Neuronal stem cell (in vitro differentiated cells): ENCODE measurements around the gene PKIB.

Experiments used
- DNase-seq: peaks from one replicate; pipeline ENCODE4 v3.0.0-alpha.2; 2013; ENCODE audit warnings: low spot score
- H2AFZ ChIP-seq: one replicate; pipeline ENCODE4 v1.6.1; 2013; ENCODE audit warnings: mild to moderate bottlenecking, low read length, inconsistent platforms
- H2AK5ac ChIP-seq: 2 replicates; pipeline ENCODE4 v1.6.1; 2013; ENCODE audit warnings: low read depth, mild to moderate bottlenecking, inconsistent platforms, low read length, moderate library complexity, mixed read lengths
- H2BK120ac ChIP-seq: 2 replicates; pipeline ENCODE4 v1.6.1; 2013; ENCODE audit warnings: low read depth, mild to moderate bottlenecking, inconsistent platforms, low read length, moderate library complexity, mixed read lengths
- H2BK12ac ChIP-seq: one replicate; pipeline ENCODE4 v1.6.1; 2013; ENCODE audit warnings: low read length, inconsistent platforms
- H2BK15ac ChIP-seq: 2 replicates; pipeline ENCODE4 v1.6.1; 2013; ENCODE audit warnings: mild to moderate bottlenecking, low read length, inconsistent platforms, mixed read lengths
- H2BK5ac ChIP-seq: one replicate; pipeline ENCODE4 v1.6.1; 2013; ENCODE audit warnings: inconsistent platforms, mild to moderate bottlenecking, low read length, moderate library complexity
- H3K14ac ChIP-seq: one replicate; pipeline ENCODE4 v1.6.1; 2013; ENCODE audit warnings: low read length, inconsistent platforms
- H3K18ac ChIP-seq: 2 replicates; pipeline ENCODE4 v1.6.1; 2013; ENCODE audit warnings: low read length, inconsistent platforms
- H3K23ac ChIP-seq: 2 replicates; pipeline ENCODE4 v1.6.1; 2013; ENCODE audit warnings: low read depth, mild to moderate bottlenecking, mixed read lengths, low read length, inconsistent platforms; ENCODE audit not compliant: poor library complexity
- H3K27ac ChIP-seq: replicated peaks from 3 replicates; pipeline ENCODE4 v1.5.1; 2013; ENCODE audit warnings: low read length, inconsistent platforms
- H3K27me3 ChIP-seq, 3 experiments: 2 replicates each; pipeline ENCODE4 v1.6.1; 2013; ENCODE audit warnings: low read length in 3 of 3, mild to moderate bottlenecking in 2 of 3, inconsistent platforms in 1 of 3, low read depth in 1 of 3, mixed read lengths in 1 of 3, moderate library complexity in 1 of 3; ENCODE audit not compliant: control insufficient read depth in 3 of 3, insufficient read depth in 3 of 3
- H3K36me3 ChIP-seq, 2 donors: replicated peaks in 1 of 2; 2 replicates each; pipeline ENCODE4 v1.6.1; 2013; ENCODE audit warnings: low read length in 2 of 2; ENCODE audit not compliant: control insufficient read depth in 2 of 2, insufficient read depth in 2 of 2
- H3K4ac ChIP-seq: 2 replicates; pipeline ENCODE4 v1.6.1; 2013; ENCODE audit warnings: inconsistent platforms, mild to moderate bottlenecking, low read length, moderate library complexity
- H3K4me1 ChIP-seq, 2 donors: 1 replicate in 1 of 2; 2 replicates in 1 of 2; pipeline ENCODE4 v1.6.1; 2013; ENCODE audit warnings: low read length in 2 of 2, low read depth in 1 of 2; ENCODE audit not compliant: control insufficient read depth in 2 of 2, insufficient read depth in 1 of 2
- H3K4me2 ChIP-seq: one replicate; pipeline ENCODE4 v1.6.1; 2013; ENCODE audit warnings: mild to moderate bottlenecking, low read length, inconsistent platforms; ENCODE audit not compliant: insufficient read depth, poor library complexity, severe bottlenecking
- H3K4me3 ChIP-seq, 2 donors: 2 replicates each; pipeline ENCODE4 v1.5.1; 2013; ENCODE audit warnings: low read length in 2 of 2, mild to moderate bottlenecking in 2 of 2, inconsistent platforms in 1 of 2, moderate library complexity in 1 of 2
- H3K79me1 ChIP-seq: one replicate; pipeline ENCODE4 v1.6.1; 2013; ENCODE audit warnings: low read depth, mild to moderate bottlenecking, inconsistent platforms, low read length, moderate library complexity
- H3K9ac ChIP-seq: one replicate; pipeline ENCODE4 v1.6.1; 2013; ENCODE audit warnings: mild to moderate bottlenecking, low read depth, low read length, inconsistent platforms; ENCODE audit not compliant: poor library complexity
- H3K9me3 ChIP-seq, 2 donors: replicated peaks in 1 of 2; 2 replicates each; pipeline versions ENCODE3 to v1.6.1; 2013; ENCODE audit warnings: low read length in 2 of 2, mild to moderate bottlenecking in 2 of 2, inconsistent platforms in 1 of 2, low read depth in 1 of 2, mixed read lengths in 1 of 2, moderate library complexity in 1 of 2; ENCODE audit not compliant: control insufficient read depth in 2 of 2, insufficient read depth in 1 of 2
- H4K8ac ChIP-seq: one replicate; pipeline ENCODE4 v1.6.1; 2013; ENCODE audit warnings: low read depth, mild to moderate bottlenecking, inconsistent platforms, low read length, moderate library complexity
- H4K91ac ChIP-seq: one replicate; pipeline ENCODE4 v1.6.1; 2013; ENCODE audit warnings: low read length, low read depth, mild to moderate bottlenecking, inconsistent platforms; ENCODE audit not compliant: poor library complexity
- WGBS, 2 donors: extraction: QIAGEN DNeasy Blood & Tissue Kit; methylation state at CpG; one replicate each; pipeline ENCODE4 v1.1.7; 2013; ENCODE audit warnings: missing lambda C conversion rate in 2 of 2, mixed read lengths in 1 of 2; ENCODE audit not compliant: insufficient read length in 2 of 2, insufficient replicate concordance in 1 of 2; ENCODE audit errors: extremely low coverage in 2 of 2; 5-methylcytosine and 5-hydroxymethylcytosine counted together

PKIB gene

GRCh38 chr6:122754191-122754731 lies 144.1 kb downstream of the PKIB start:
- peaks cover 0 to 6% of the 10 kb centered on the region in 2 donors for H3K9me3 ChIP-seq
- no peak overlapping the region for H4K91ac ChIP-seq
- no CpG with 5 or more reads among the region's 5 CpGs for WGBS, 2 donors
- no peak overlapping the region for H3K4me3 ChIP-seq
- H3K4me1 ChIP-seq, result peaks cover 5 to 9% of the 10 kb centered on the region in 2 donors
- no peak overlapping the region for H3K27ac ChIP-seq
- H3K4me2 ChIP-seq, result no peak overlapping the region
- H2BK5ac ChIP-seq, result no peak overlapping the region
- H2BK120ac ChIP-seq, result no peak overlapping the region
- no peak overlapping the region for H2BK12ac ChIP-seq
- DNase-seq, result no peak
- no peak overlapping the region for H2BK15ac ChIP-seq
- H3K14ac ChIP-seq, result no peak overlapping the region
- no peak overlapping the region for H2AK5ac ChIP-seq
- H3K79me1 ChIP-seq, result no peaks in the 10 kb centered on the region
- no peaks in the 10 kb centered on the region for H3K36me3 ChIP-seq
- H2AFZ ChIP-seq, result peak overlapping the region; percentile 13
- H3K9ac ChIP-seq, result no peak overlapping the region
- H3K23ac ChIP-seq, result no peak overlapping the region
- no peak overlapping the region for H3K18ac ChIP-seq
- no peak overlapping the region for H4K8ac ChIP-seq
- H3K4ac ChIP-seq, result no peak overlapping the region
- H3K27me3 ChIP-seq, result no peaks in the 10 kb centered on the region

- no peak overlapping the region for H2BK15ac ChIP-seq
- no peak overlapping the region for H3K27ac ChIP-seq
- H3K36me3 ChIP-seq, result no peaks in the 10 kb centered on the region
- no peak overlapping the region for H2BK5ac ChIP-seq
- no peak overlapping the region for H4K91ac ChIP-seq
- H3K9ac ChIP-seq, result no peak overlapping the region
- H3K79me1 ChIP-seq, result no peaks in the 10 kb centered on the region
- peak overlapping the region; percentile 33 for H2AFZ ChIP-seq
- H3K4me3 ChIP-seq, result no peak overlapping the region
- peaks cover 5 to 7% of the 10 kb centered on the region in 2 donors for H3K4me1 ChIP-seq
- DNase-seq, result no peak
- H3K14ac ChIP-seq, result no peak overlapping the region
- no peak overlapping the region for H2BK12ac ChIP-seq
- H3K18ac ChIP-seq, result no peak overlapping the region
- H3K9me3 ChIP-seq, result no peaks in the 10 kb centered on the region
- no peak overlapping the region for H3K4me2 ChIP-seq
- WGBS, 2 donors, result no CpG with 5 or more reads among the region's 9 CpGs
- no peaks in the 10 kb centered on the region for H3K27me3 ChIP-seq
- H3K23ac ChIP-seq, result no peak overlapping the region
- no peak overlapping the region for H2BK120ac ChIP-seq
- H4K8ac ChIP-seq, result no peak overlapping the region
- no peak overlapping the region for H2AK5ac ChIP-seq
- H3K4ac ChIP-seq, result no peak overlapping the region
Observed at GRCh38 chr6:122755901-122756300, 145.7 kb downstream of the PKIB start.

DNA sequence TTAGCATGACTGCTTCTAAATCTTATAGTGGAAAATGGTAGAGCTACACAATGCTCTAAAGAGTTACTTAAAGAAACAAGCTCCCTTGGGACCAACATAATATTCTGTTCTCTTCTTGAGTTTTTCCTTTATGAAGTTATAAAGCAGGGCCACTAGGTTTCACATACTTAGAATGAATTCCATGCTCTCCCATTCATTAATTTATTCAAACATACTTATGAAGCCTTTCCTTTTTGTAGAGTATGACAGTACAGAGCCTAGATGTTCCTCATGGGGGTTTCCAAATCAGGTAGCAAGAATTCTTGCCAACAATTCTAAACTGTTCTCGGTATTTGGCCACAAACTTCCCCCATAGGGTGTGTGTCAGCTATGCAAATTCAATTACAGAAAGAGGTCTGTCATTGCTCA lies 148.7 kb downstream of the PKIB start:
- Histone ChIP-seq H3K9ac (no peak overlapping the region), H3K18ac (no peak overlapping the region), H4K91ac (no peak overlapping the region), H3K9me3 (no peaks in the 10 kb centered on the region), H3K14ac (no peak overlapping the region), H4K8ac (no peak overlapping the region), H3K27me3 (no peaks in the 10 kb centered on the region), H2BK15ac (no peak overlapping the region), H2BK120ac (no peak overlapping the region), H3K4me2 (no peak overlapping the region), H2BK5ac (no peak overlapping the region), H3K27ac (no peak overlapping the region), H3K4ac (no peak overlapping the region), H3K23ac (no peak overlapping the region), H3K4me1 (peaks cover 0 to 2% of the 10 kb centered on the region in 2 donors), H2AK5ac (no peak overlapping the region), H3K79me1 (no peaks in the 10 kb centered on the region), H3K36me3 (no peaks in the 10 kb centered on the region), H2AFZ (no peak overlapping the region), H2BK12ac (no peak overlapping the region), H3K4me3 (no peak overlapping the region)
- no CpG with 5 or more reads among the region's 1 CpG for WGBS, 2 donors
- DNase-seq, result no peak

GRCh38 chr6:122760330-122760729 lies 150.1 kb downstream of the PKIB start:
- H3K14ac ChIP-seq, result no peak overlapping the region
- no peak overlapping the region for H4K91ac ChIP-seq
- H3K27me3 ChIP-seq, result no peaks in the 10 kb centered on the region
- H3K18ac ChIP-seq, result no peak overlapping the region
- no peak overlapping the region for H2BK120ac ChIP-seq
- no peaks in the 10 kb centered on the region for H3K79me1 ChIP-seq
- H3K9ac ChIP-seq, result no peak overlapping the region
- no peak overlapping the region for H2BK5ac ChIP-seq
- no peak overlapping the region for H4K8ac ChIP-seq
- H3K23ac ChIP-seq, result no peak overlapping the region
- no peak overlapping the region for H3K4ac ChIP-seq
- no peak overlapping the region for H2AK5ac ChIP-seq
- H2BK12ac ChIP-seq, result no peak overlapping the region
- H3K27ac ChIP-seq, result no peak overlapping the region
- no peak overlapping the region for H2AFZ ChIP-seq
- no peaks in the 10 kb centered on the region for H3K36me3 ChIP-seq
- no peak overlapping the region for H3K4me2 ChIP-seq
- H3K4me3 ChIP-seq, result no peak overlapping the region
- no peaks in the 10 kb centered on the region for H3K9me3 ChIP-seq
- no peaks in the 10 kb centered on the region for H3K4me1 ChIP-seq
- no peak for DNase-seq
- H2BK15ac ChIP-seq, result no peak overlapping the region
